SK-N-SH (cell line): ENCODE data around the gene CHST3. TPM values are rescaled to one million over a fixed set of nuclear protein-coding genes. Genes with fewer than 3 reads are reported as not detected.

Source experiments
- CTCF ChIA-PET: fragments of 300-600, 350-600 bp; formaldehyde crosslinking; extraction: SDS; loops from one replicate; lab custom pipeline; 2021; lab: Yijun Ruan, JAX
- POLR2A ChIA-PET: fragments of 350-600 bp; sonication (Branson Sonifier 250); formaldehyde crosslinking; extraction: SDS; loops from one replicate; lab custom pipeline; 2020; ENCODE audit warnings: antibody characterized with exemption, inconsistent platforms; lab: Yijun Ruan, JAX
- DNase-seq: peaks from one replicate; pipeline ENCODE4 v3.0.0; 2012
- H2AFZ ChIP-seq: fragments of 200-600 bp; sonication (generic); 2 replicates; pipeline ENCODE4 v1.8.1; 2016; ENCODE audit warnings: antibody characterized with exemption, mild to moderate bottlenecking, low read depth
- H3F3A ChIP-seq: fragments of 200-600 bp; sonication (generic); replicated peaks from 2 replicates; pipeline ENCODE3; 2016; ENCODE audit warnings: antibody characterized with exemption, mild to moderate bottlenecking; ENCODE audit not compliant: insufficient read depth
- H3K27ac ChIP-seq, 2 experiments: fragments of 200-500 bp in 1 of 2; fragments of 200-600 bp in 1 of 2; sonication (Bioruptor generic) in 1 of 2; sonication (generic), shearing (Covaris generic) in 1 of 2; 2 replicates each; pipeline versions ENCODE4 v1.5.1 to v1.6.1; 2014 to 2016; ENCODE audit warnings: low read depth in 2 of 2, inconsistent platforms in 1 of 2, low read length in 1 of 2, mild to moderate bottlenecking in 1 of 2, mixed read lengths in 1 of 2
- H3K27me3 ChIP-seq: fragments of 200-600 bp; sonication (generic), shearing (Covaris generic); 2 replicates; pipeline ENCODE4 v1.6.1; 2016; ENCODE audit warnings: mixed run types; ENCODE audit not compliant: insufficient read depth
- H3K36me3 ChIP-seq, 2 experiments: fragments of 200-500 bp in 1 of 2; fragments of 200-600 bp in 1 of 2; sonication (Bioruptor generic) in 1 of 2; sonication (generic) in 1 of 2; replicated peaks in 1 of 2; 2 replicates each; pipeline versions ENCODE3 to v1.5.1; 2014 to 2016; ENCODE audit warnings: low read length in 1 of 2, mild to moderate bottlenecking in 1 of 2; ENCODE audit not compliant: insufficient read depth in 2 of 2, control insufficient read depth in 1 of 2
- H3K4me1 ChIP-seq, 2 experiments: fragments of 200-500 bp in 1 of 2; fragments of 200-600 bp in 1 of 2; sonication (Bioruptor generic) in 1 of 2; sonication (generic), shearing (Covaris generic) in 1 of 2; 2 replicates each; pipeline versions ENCODE4 v1.5.1 to v1.6.1; 2014 to 2016; ENCODE audit warnings: low read depth in 1 of 2, low read length in 1 of 2, mixed run types in 1 of 2; ENCODE audit not compliant: insufficient read depth in 2 of 2, control insufficient read depth in 1 of 2
- H3K4me2 ChIP-seq: fragments of 200-600 bp; sonication (generic), shearing (Covaris generic); 2 replicates; pipeline ENCODE4 v1.6.1; 2017; ENCODE audit warnings: mixed run types
- H3K4me3 ChIP-seq, 2 experiments: fragments of 200-500 bp in 1 of 2; fragments of 200-600 bp in 1 of 2; sonication (Bioruptor generic) in 1 of 2; sonication (generic), shearing (Covaris generic) in 1 of 2; 2 replicates each; pipeline versions ENCODE4 v1.5.1 to v1.8.1; 2014 to 2016; ENCODE audit warnings: low read depth in 2 of 2, inconsistent platforms in 1 of 2, low read length in 1 of 2, mild to moderate bottlenecking in 1 of 2, mixed read lengths in 1 of 2, moderate library complexity in 1 of 2
- H3K79me2 ChIP-seq: fragments of 200-600 bp; sonication (generic); 2 replicates; pipeline ENCODE4 v1.8.1; 2017; ENCODE audit warnings: mild to moderate bottlenecking; ENCODE audit not compliant: insufficient read depth
- H3K9ac ChIP-seq: fragments of 200-600 bp; sonication (generic); 2 replicates; pipeline ENCODE4 v1.6.1; 2017; ENCODE audit warnings: mixed run types
- H3K9me2 ChIP-seq: fragments of 200-600 bp; sonication (generic); 2 replicates; pipeline ENCODE4 v1.6.1; 2017; ENCODE audit warnings: mixed run types
- H3K9me3 ChIP-seq: fragments of 200-600 bp; sonication (generic); 2 replicates; pipeline ENCODE4 v1.6.1; 2017; ENCODE audit warnings: mixed run types, mild to moderate bottlenecking, moderate library complexity
- H4K20me1 ChIP-seq: fragments of 200-600 bp; sonication (generic); 2 replicates; pipeline ENCODE4 v1.6.1; 2017; ENCODE audit warnings: mild to moderate bottlenecking, mixed run types; ENCODE audit not compliant: insufficient read depth
- GATA2 ChIP-seq: sonication (generic); formaldehyde crosslinking; IDR thresholded peaks from 2 replicates; pipeline ENCODE4 v1.5.0; 2020; ENCODE audit warnings: mild to moderate bottlenecking, missing genetic modification reagents
- NRF1 ChIP-seq: IDR thresholded peaks from 2 replicates; pipeline ENCODE4 v1.6.1; 2012; ENCODE audit warnings: low read depth, mild to moderate bottlenecking, low read length
- POLR2AphosphoS5 ChIP-seq: IDR thresholded peaks from 2 replicates; pipeline ENCODE4 v1.6.1; 2012; ENCODE audit warnings: low read depth, low read length
- RCOR1 ChIP-seq: fragments of 150-350 bp; IDR thresholded peaks from 2 replicates; pipeline ENCODE4 v1.6.1; 2017; ENCODE audit warnings: antibody characterized with exemption, low read length
- RXRA ChIP-seq: IDR thresholded peaks from 2 replicates; pipeline ENCODE4 v1.4.0; 2012; ENCODE audit warnings: low read depth, mild to moderate bottlenecking, borderline replicate concordance
- SMC3 ChIP-seq: IDR thresholded peaks from 2 replicates; pipeline ENCODE4 v1.6.1; 2012; ENCODE audit warnings: low read depth, low read length, improper control_type of control experiment
- TAF1 ChIP-seq: IDR thresholded peaks from 2 replicates; pipeline ENCODE4 v1.6.1; 2012; ENCODE audit warnings: low read depth, mild to moderate bottlenecking, low read length, moderate library complexity, borderline replicate concordance
- TEAD4 ChIP-seq: IDR thresholded peaks from 2 replicates; pipeline ENCODE4 v1.4.0; 2012; ENCODE audit warnings: mild to moderate bottlenecking, borderline replicate concordance; ENCODE audit not compliant: insufficient read depth
- USF2 ChIP-seq: fragments of 150-350 bp; IDR thresholded peaks from 2 replicates; pipeline ENCODE4 v1.6.1; 2017; ENCODE audit warnings: antibody characterized with exemption, low read length, low read depth, borderline replicate concordance
- YY1 ChIP-seq: IDR thresholded peaks from 2 replicates; pipeline ENCODE4 v1.4.0; 2012; ENCODE audit warnings: low read depth, mild to moderate bottlenecking
- WGBS: methylation state at CpG from one replicate; pipeline ENCODE4 v1.1.6; 2017; ENCODE audit warnings: low lambda C conversion rate; 5-methylcytosine and 5-hydroxymethylcytosine counted together
- polyA plus RNA-seq, 3 experiments: library from polyadenylated mRNA; depleted of rRNA; stranded (reverse); fragments of >200 nt; gene quantifications; 2 replicates each; pipeline ENCODE4 v1.2.3, GENCODE V29; 2012
- TF ChIP-seq, protein P1 (sequence below): fragments of 150-350 bp; IDR thresholded peaks from 2 replicates; pipeline ENCODE4 v1.6.1; 2016; ENCODE audit warnings: mild to moderate bottlenecking, low read depth, low read length
- TF ChIP-seq, protein P2 (sequence below): IDR thresholded peaks from 2 replicates; pipeline ENCODE4 v1.6.1; 2012; ENCODE audit warnings: mild to moderate bottlenecking, low read depth, low read length, moderate library complexity
- TF ChIP-seq, protein P3 (sequence below): IDR thresholded peaks from 2 replicates; pipeline ENCODE4 v1.4.0; 2012; ENCODE audit warnings: low read depth, borderline replicate concordance

Gene CHST3
- polyA plus RNA-seq, 1 of the 3 experiments (the other 2 are of a cell fraction): 6.0 TPM

- Histone ChIP-seq H4K20me1 (no peaks in the 10 kb centered on the region), H3K79me2 (no peaks in the 10 kb centered on the region), H3K36me3 (no peaks in the 10 kb centered on the region), H3K9me3 (no peaks in the 10 kb centered on the region), H2AFZ (no peak overlapping the region), H3K4me2 (no peak overlapping the region), H3K4me1 (no peaks in the 10 kb centered on the region), H3K27me3 (no peaks in the 10 kb centered on the region), H3K4me3 (no peak overlapping the region), H3K9ac (no peak overlapping the region), H3K9me2 (no peaks in the 10 kb centered on the region), H3K27ac (no peak overlapping the region), H3F3A (no peaks in the 10 kb centered on the region)
- DNase-seq: no peak
- TF ChIP-seq RCOR1 (no peak), YY1 (no peak), TEAD4 (no peak), USF2 (no peak), SMC3 (no peak), POLR2AphosphoS5 (no peak), RXRA (no peak), NRF1 (no peak), GATA2 (CRISPR knock-in tag) (no peak), TAF1 (no peak)
- TF ChIP-seq, protein P1, sequence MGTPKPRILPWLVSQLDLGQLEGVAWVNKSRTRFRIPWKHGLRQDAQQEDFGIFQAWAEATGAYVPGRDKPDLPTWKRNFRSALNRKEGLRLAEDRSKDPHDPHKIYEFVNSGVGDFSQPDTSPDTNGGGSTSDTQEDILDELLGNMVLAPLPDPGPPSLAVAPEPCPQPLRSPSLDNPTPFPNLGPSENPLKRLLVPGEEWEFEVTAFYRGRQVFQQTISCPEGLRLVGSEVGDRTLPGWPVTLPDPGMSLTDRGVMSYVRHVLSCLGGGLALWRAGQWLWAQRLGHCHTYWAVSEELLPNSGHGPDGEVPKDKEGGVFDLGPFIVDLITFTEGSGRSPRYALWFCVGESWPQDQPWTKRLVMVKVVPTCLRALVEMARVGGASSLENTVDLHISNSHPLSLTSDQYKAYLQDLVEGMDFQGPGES: no peak
- TF ChIP-seq, protein P2, sequence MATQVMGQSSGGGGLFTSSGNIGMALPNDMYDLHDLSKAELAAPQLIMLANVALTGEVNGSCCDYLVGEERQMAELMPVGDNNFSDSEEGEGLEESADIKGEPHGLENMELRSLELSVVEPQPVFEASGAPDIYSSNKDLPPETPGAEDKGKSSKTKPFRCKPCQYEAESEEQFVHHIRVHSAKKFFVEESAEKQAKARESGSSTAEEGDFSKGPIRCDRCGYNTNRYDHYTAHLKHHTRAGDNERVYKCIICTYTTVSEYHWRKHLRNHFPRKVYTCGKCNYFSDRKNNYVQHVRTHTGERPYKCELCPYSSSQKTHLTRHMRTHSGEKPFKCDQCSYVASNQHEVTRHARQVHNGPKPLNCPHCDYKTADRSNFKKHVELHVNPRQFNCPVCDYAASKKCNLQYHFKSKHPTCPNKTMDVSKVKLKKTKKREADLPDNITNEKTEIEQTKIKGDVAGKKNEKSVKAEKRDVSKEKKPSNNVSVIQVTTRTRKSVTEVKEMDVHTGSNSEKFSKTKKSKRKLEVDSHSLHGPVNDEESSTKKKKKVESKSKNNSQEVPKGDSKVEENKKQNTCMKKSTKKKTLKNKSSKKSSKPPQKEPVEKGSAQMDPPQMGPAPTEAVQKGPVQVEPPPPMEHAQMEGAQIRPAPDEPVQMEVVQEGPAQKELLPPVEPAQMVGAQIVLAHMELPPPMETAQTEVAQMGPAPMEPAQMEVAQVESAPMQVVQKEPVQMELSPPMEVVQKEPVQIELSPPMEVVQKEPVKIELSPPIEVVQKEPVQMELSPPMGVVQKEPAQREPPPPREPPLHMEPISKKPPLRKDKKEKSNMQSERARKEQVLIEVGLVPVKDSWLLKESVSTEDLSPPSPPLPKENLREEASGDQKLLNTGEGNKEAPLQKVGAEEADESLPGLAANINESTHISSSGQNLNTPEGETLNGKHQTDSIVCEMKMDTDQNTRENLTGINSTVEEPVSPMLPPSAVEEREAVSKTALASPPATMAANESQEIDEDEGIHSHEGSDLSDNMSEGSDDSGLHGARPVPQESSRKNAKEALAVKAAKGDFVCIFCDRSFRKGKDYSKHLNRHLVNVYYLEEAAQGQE: no peak
- TF ChIP-seq, protein P3, sequence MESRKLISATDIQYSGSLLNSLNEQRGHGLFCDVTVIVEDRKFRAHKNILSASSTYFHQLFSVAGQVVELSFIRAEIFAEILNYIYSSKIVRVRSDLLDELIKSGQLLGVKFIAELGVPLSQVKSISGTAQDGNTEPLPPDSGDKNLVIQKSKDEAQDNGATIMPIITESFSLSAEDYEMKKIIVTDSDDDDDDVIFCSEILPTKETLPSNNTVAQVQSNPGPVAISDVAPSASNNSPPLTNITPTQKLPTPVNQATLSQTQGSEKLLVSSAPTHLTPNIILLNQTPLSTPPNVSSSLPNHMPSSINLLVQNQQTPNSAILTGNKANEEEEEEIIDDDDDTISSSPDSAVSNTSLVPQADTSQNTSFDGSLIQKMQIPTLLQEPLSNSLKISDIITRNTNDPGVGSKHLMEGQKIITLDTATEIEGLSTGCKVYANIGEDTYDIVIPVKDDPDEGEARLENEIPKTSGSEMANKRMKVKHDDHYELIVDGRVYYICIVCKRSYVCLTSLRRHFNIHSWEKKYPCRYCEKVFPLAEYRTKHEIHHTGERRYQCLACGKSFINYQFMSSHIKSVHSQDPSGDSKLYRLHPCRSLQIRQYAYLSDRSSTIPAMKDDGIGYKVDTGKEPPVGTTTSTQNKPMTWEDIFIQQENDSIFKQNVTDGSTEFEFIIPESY: no peak
- ChIA-PET CTCF (no interaction called here), POLR2A (no interaction called here)
- whole genome bisulfite sequencing: 95% methylated on average over 4 of the region's 4 CpGs
These were observed 23.4 kb upstream of the CHST3 start for GRCh38 chr10:71940752-71941151.
